Endothelial cell of umbilical vein (primary cell): Measurements from ENCODE around the gene TRIM25. TPM values are rescaled to one million over a fixed set of nuclear protein-coding genes. Genes with fewer than 3 reads are reported as not detected.
A peak's percentile ranks its signal among the peaks of the same experiment; 100 is the strongest.

Experiments used
- BruUV-seq: library from RNA; stranded (reverse); fragments of 400-500 nt; replicated peaks from 2 replicates; lab custom pipeline; 2021; lab: Mats Ljungman, UMichigan
- CTCF ChIA-PET: fragments of 300-600, 350-600 bp; sonication (Branson Sonifier 250); formaldehyde crosslinking; loops from one replicate; lab custom pipeline; 2021; ENCODE audit warnings: antibody characterized with exemption, inconsistent platforms; lab: Charles Lee
- POLR2A ChIA-PET: fragments of 300-600, 350-600 bp; sonication (Branson Sonifier 250); formaldehyde crosslinking; loops from one replicate; lab custom pipeline; 2021; ENCODE audit warnings: antibody characterized with exemption, inconsistent platforms; lab: Charles Lee
- DNase-seq: peaks from one replicate; pipeline ENCODE4 v3.0.0-alpha.2; 2011; ENCODE audit warnings: low read depth, low spot score
- FAIRE-seq: peaks from 2 replicates; lab custom pipeline; 2011; peaks lifted over from hg19 to GRCh38; lab: Jason Lieb, UNC
- H2AFZ ChIP-seq: 2 replicates; pipeline ENCODE4 v1.6.0; 2012; ENCODE audit warnings: low read depth, low read length, control low read depth, inconsistent platforms
- H3K27ac ChIP-seq: 2 replicates; pipeline ENCODE4 v1.5.1; 2011; ENCODE audit warnings: low read depth, mild to moderate bottlenecking, control low read depth, low read length, moderate library complexity; ENCODE audit not compliant: insufficient read depth
- H3K27me3 ChIP-seq, 2 experiments: 2 replicates each; pipeline versions ENCODE4 v1.6.0 to v1.6.1; 2011; ENCODE audit warnings: low read length in 2 of 2, mixed read lengths in 1 of 2; ENCODE audit not compliant: control insufficient read depth in 2 of 2, insufficient read depth in 2 of 2
- H3K36me3 ChIP-seq, 2 experiments: 2 replicates in 1 of 2; 3 replicates in 1 of 2; pipeline ENCODE4 v1.5.1; 2011; ENCODE audit warnings: low read length in 2 of 2, mild to moderate bottlenecking in 1 of 2, moderate library complexity in 1 of 2; ENCODE audit not compliant: control insufficient read depth in 2 of 2, insufficient read depth in 2 of 2; ENCODE audit errors: extremely low read depth in 1 of 2
- H3K4me1 ChIP-seq: 3 replicates; pipeline ENCODE4 v1.5.1; 2011; ENCODE audit warnings: mild to moderate bottlenecking, low read length; ENCODE audit not compliant: control insufficient read depth, insufficient read depth; ENCODE audit errors: extremely low read depth
- H3K4me2 ChIP-seq: 2 replicates; pipeline ENCODE4 v1.6.1; 2011; ENCODE audit warnings: low read length, control low read depth, mixed read lengths; ENCODE audit not compliant: insufficient read depth
- H3K4me3 ChIP-seq, 3 experiments: fragments of 200-600 bp in 1 of 3; sonication (generic), shearing (Covaris generic) in 1 of 3; replicated peaks in 1 of 3; 2 replicates each; pipeline ENCODE4 v1.5.1; 2011 to 2016; ENCODE audit warnings: control low read depth in 3 of 3, low read length in 3 of 3, mild to moderate bottlenecking in 2 of 3, inconsistent platforms in 1 of 3, low read depth in 1 of 3, moderate library complexity in 1 of 3; ENCODE audit not compliant: insufficient read depth in 1 of 3
- H3K79me2 ChIP-seq: 2 replicates; pipeline ENCODE4 v1.6.0; 2012; ENCODE audit warnings: low read length, inconsistent platforms; ENCODE audit not compliant: control insufficient read depth, insufficient read depth
- H3K9ac ChIP-seq: replicated peaks from 2 replicates; pipeline ENCODE3; 2011; ENCODE audit warnings: low read length, control low read depth; ENCODE audit not compliant: insufficient read depth; ENCODE audit errors: extremely low read depth
- H3K9me1 ChIP-seq: replicated peaks from 3 replicates; pipeline ENCODE4 v1.6.0; 2011; ENCODE audit warnings: mild to moderate bottlenecking, low read length; ENCODE audit not compliant: control insufficient read depth, insufficient read depth; ENCODE audit errors: extremely low read depth
- H3K9me3 ChIP-seq: replicated peaks from 2 replicates; pipeline ENCODE4 v1.5.1; 2012; ENCODE audit warnings: low read length, inconsistent platforms; ENCODE audit not compliant: control insufficient read depth, insufficient read depth
- H4K20me1 ChIP-seq: replicated peaks from 2 replicates; pipeline ENCODE3; 2011; ENCODE audit warnings: mild to moderate bottlenecking, low read length; ENCODE audit not compliant: control insufficient read depth, insufficient read depth; ENCODE audit errors: extremely low read depth
- CTCF ChIP-seq, 2 donors: IDR thresholded peaks; 1 replicate in 1 of 2; 2 replicates in 1 of 2; pipeline ENCODE4 v1.5.1; 2011; ENCODE audit warnings: low read length in 2 of 2, mild to moderate bottlenecking in 2 of 2, moderate library complexity in 2 of 2, control low read depth in 1 of 2, inconsistent platforms in 1 of 2, low read depth in 1 of 2; ENCODE audit not compliant: insufficient read depth in 1 of 2; ENCODE audit errors: extremely low read depth in 1 of 2
- EZH2 ChIP-seq: IDR thresholded peaks from 2 replicates; pipeline ENCODE4 v1.6.1; 2012; ENCODE audit warnings: borderline replicate concordance, low read depth, mild to moderate bottlenecking, moderate library complexity, low read length, inconsistent platforms; ENCODE audit not compliant: severe bottlenecking
- FOS ChIP-seq: IDR thresholded peaks from 2 replicates; pipeline ENCODE4 v1.6.1; 2011; ENCODE audit warnings: mild to moderate bottlenecking, low read length, moderate library complexity, borderline replicate concordance; ENCODE audit not compliant: insufficient read depth
- JUN ChIP-seq: IDR thresholded peaks from 2 replicates; pipeline ENCODE4 v1.6.1; 2011; ENCODE audit warnings: borderline replicate concordance, low read depth; ENCODE audit not compliant: insufficient read length, insufficient read depth
- POLR2AphosphoS5 ChIP-seq: IDR thresholded peaks from 2 replicates; pipeline ENCODE4 v1.6.1; 2012; ENCODE audit warnings: low read depth, mild to moderate bottlenecking, control low read depth, low read length, moderate library complexity; ENCODE audit not compliant: insufficient read depth
- dilution Hi-C: fragments of 300-500 bp; cut with MboI; formaldehyde crosslinking; loops from one replicate; pipeline ENCODE4 v1.15.0; 2019; ENCODE audit warnings: low sequenced_read_pairs; ENCODE audit not compliant: extremely low pct_ligation_motif_present
- intact Hi-C: fragments of 100-400 bp; cut with micrococcal nuclease; formaldehyde crosslinking; loops from one replicate; pipeline ENCODE4 v1.10.0; 2022
- polyA plus RNA-seq, 4 experiments: library from polyadenylated mRNA; depleted of rRNA in 3 of 4; stranded (reverse) in 3 of 4; unstranded in 1 of 4; fragments of >200 nt; gene quantifications; 2 replicates each; pipeline versions ENCODE4 v1.2.1 to v1.2.3, GENCODE V29; 2011 to 2012; ENCODE audit warnings: missing spikeins in 1 of 4
- total RNA-seq: library from RNA; stranded (reverse); gene quantifications from 2 replicates; pipeline ENCODE4 v1.2.3, GENCODE V29; 2021
- TF ChIP-seq, protein P1 (sequence below): IDR thresholded peaks from 2 replicates; pipeline ENCODE4 v1.6.1; 2011; ENCODE audit not compliant: insufficient read depth, insufficient read length

TRIM25 gene
- total and polyA plus RNA-seq, 2 donors (not counting 3 experiments of a cell fraction or from before 2014, with no cell fraction given), result 42.8 to 98.4 TPM

GRCh38 chr17:56892333-56892732 is 21.5 kb downstream of the TRIM25 start:
- ChIA-PET POLR2A (no interaction called here), CTCF (interaction anchor here (0.6 to 4.3 kb wide), 4 partner anchors 9 to 73 kb away, joined by 3 to 20 read pairs (median 5); no protein-coding TSS in a partner anchor)
- peaks cover 4 to 53% of the 10 kb centered on the region in 2 experiments for H3K36me3 ChIP-seq
- DNase-seq (no peak), FAIRE-seq (no peak)
- no peaks in the 10 kb centered on the region for H3K79me2 ChIP-seq
- H3K4me3 ChIP-seq, result no peak overlapping the region
- dilution Hi-C loops, result no loop called here
- H3K4me2 ChIP-seq, result no peak overlapping the region
- peaks cover 2% of the 10 kb centered on the region for H3K9me3 ChIP-seq
- no peaks in the 10 kb centered on the region for H4K20me1 ChIP-seq
- no peaks in the 10 kb centered on the region for H3K4me1 ChIP-seq
- no peak overlapping the region for H3K27ac ChIP-seq
- H3K27me3 ChIP-seq, result no peaks in the 10 kb centered on the region
- BruUV-seq, result no TSS peak
- no peak overlapping the region for H3K9ac ChIP-seq
- H3K9me1 ChIP-seq, result no peaks in the 10 kb centered on the region
- H2AFZ ChIP-seq, result no peak overlapping the region
- intact Hi-C loops, result loop anchor here (1.0 kb wide), 1 partner anchor 48 kb away; no protein-coding TSS in a partner anchor
- no peak for TF ChIP-seq JUN
- TF ChIP-seq, protein P1, sequence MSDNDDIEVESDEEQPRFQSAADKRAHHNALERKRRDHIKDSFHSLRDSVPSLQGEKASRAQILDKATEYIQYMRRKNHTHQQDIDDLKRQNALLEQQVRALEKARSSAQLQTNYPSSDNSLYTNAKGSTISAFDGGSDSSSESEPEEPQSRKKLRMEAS, result no peak
- no peak for TF ChIP-seq POLR2AphosphoS5
- TF ChIP-seq FOS, result no peak

GRCh38 chr17:56891751-56892150 is 22.1 kb downstream of the TRIM25 start:
- no peak overlapping the region for H2AFZ ChIP-seq
- CTCF ChIA-PET, result interaction anchor here (0.6 to 4.3 kb wide), 8 partner anchors 8 to 392 kb away, joined by 3 to 20 read pairs (median 4); partner anchors contain the start of gene TRIM25

More at GRCh38 chr17:56891751-56892150, 22.1 kb downstream of the TRIM25 start:
- Histone ChIP-seq H3K4me3 (no peak overlapping the region), H3K9ac (no peak overlapping the region), H4K20me1 (no peaks in the 10 kb centered on the region), H3K9me3 (peaks cover 2% of the 10 kb centered on the region), H3K27ac (no peak overlapping the region), H3K4me1 (no peaks in the 10 kb centered on the region), H3K4me2 (no peak overlapping the region), H3K36me3 (peaks cover 4 to 48% of the 10 kb centered on the region in 2 experiments), H3K79me2 (no peaks in the 10 kb centered on the region), H3K27me3 (no peaks in the 10 kb centered on the region), H3K9me1 (no peaks in the 10 kb centered on the region)
- FAIRE-seq (peak; percentile 83), DNase-seq (peak; percentile 28)
- POLR2A ChIA-PET, result no interaction called here
- dilution Hi-C loops, result no loop called here
- no TSS peak for BruUV-seq
- TF ChIP-seq CTCF (IDR thresholded peaks at IDR 0.05; ENCODE audit: extremely low read depth in 1 of 2, insufficient read depth in 1 of 2, low read depth in 1 of 2, low read length in 2 of 2) (peak; percentile 55 to 66), EZH2 (no peak)
- intact Hi-C loops, result loop anchor here (1.0 kb wide), 3 partner anchors 23 to 70 kb away; partner anchors contain the start of gene COIL
